ENCODE results near the gene BCL6.

DNA sequence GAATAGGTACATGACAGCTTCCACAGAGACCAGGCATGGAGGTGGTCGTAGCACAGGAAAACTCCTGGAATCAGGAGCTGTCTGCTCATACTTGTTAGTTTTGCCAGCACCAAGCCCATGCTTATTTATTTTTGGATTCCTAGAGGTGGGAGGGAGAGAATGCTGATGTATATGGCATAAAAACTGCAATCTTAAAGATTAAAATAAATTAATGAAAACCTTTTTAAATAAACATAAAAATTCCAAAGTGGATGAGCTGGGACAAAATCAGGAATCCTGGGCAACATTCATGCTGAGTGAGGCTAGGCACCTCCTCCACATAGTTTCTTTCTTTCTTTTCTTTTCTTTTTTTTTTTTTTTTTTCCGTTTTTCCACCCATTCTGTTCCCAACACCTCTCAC, 14.3 kb upstream of the BCL6 start:
- TF ChIP-seq, protein P1, sequence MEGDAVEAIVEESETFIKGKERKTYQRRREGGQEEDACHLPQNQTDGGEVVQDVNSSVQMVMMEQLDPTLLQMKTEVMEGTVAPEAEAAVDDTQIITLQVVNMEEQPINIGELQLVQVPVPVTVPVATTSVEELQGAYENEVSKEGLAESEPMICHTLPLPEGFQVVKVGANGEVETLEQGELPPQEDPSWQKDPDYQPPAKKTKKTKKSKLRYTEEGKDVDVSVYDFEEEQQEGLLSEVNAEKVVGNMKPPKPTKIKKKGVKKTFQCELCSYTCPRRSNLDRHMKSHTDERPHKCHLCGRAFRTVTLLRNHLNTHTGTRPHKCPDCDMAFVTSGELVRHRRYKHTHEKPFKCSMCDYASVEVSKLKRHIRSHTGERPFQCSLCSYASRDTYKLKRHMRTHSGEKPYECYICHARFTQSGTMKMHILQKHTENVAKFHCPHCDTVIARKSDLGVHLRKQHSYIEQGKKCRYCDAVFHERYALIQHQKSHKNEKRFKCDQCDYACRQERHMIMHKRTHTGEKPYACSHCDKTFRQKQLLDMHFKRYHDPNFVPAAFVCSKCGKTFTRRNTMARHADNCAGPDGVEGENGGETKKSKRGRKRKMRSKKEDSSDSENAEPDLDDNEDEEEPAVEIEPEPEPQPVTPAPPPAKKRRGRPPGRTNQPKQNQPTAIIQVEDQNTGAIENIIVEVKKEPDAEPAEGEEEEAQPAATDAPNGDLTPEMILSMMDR (IDR thresholded peaks at IDR 0.05), result no peak
- no peak for TF ChIP-seq EZH2 (IDR thresholded peaks at IDR 0.05; ENCODE audit: borderline replicate concordance, insufficient read depth, low read depth, low read length, poor library complexity, severe bottlenecking)
